Right kidney (tissue), 9 donors: ENCODE measurements around the gene COTL1.

Source experiments
- DNase-seq: peaks from one replicate; pipeline ENCODE4 v3.0.0-alpha.2; 2016
- long read RNA-seq, 8 donors: transcript quantifications; one replicate each; lab custom pipeline, GENCODE V29; 2026

Gene COTL1
- long read RNA-seq, donor 1, transcript COTL1-202 (2 exons, 781 nt) = minor isoform, 6 of 93 reads
- long read RNA-seq, donor 1, transcript COTL1-201 (4 exons, 1,843 nt) = major isoform, 80 of 93 reads
- long read RNA-seq, donor 1, partial matches to known transcripts = 7 of 93 reads
- long read RNA-seq, donor 1, other reads (novel, unspliced or antisense) = 0 of 93 reads
- long read RNA-seq, donor 2, transcript COTL1-201 (4 exons, 1,843 nt) = major isoform, 52 of 61 reads
- long read RNA-seq, donor 2, partial matches to known transcripts = 5 of 61 reads
- long read RNA-seq, donor 2, other reads (novel, unspliced or antisense) = 0 of 61 reads
- long read RNA-seq, donor 3, transcript COTL1-201 (4 exons, 1,843 nt) = major isoform, 36 of 46 reads
- long read RNA-seq, donor 3, partial matches to known transcripts = 7 of 46 reads
- long read RNA-seq, donor 3, other reads (novel, unspliced or antisense) = 0 of 46 reads
- long read RNA-seq, donor 4, transcript COTL1-202 (2 exons, 781 nt) = minor isoform, 6 of 67 reads
- long read RNA-seq, donor 4, transcript COTL1-201 (4 exons, 1,843 nt) = major isoform, 60 of 67 reads
- long read RNA-seq, donor 4, partial matches to known transcripts = 0 of 67 reads
- long read RNA-seq, donor 4, other reads (novel, unspliced or antisense) = 0 of 67 reads
- long read RNA-seq, donor 5, transcript COTL1-201 (4 exons, 1,843 nt) = major isoform, 91 of 97 reads
- long read RNA-seq, donor 5, partial matches to known transcripts = 5 of 97 reads
- long read RNA-seq, donor 5, other reads (novel, unspliced or antisense) = 0 of 97 reads
- long read RNA-seq, donor 6, transcript COTL1-202 (2 exons, 781 nt) = minor isoform, 15 of 84 reads
- long read RNA-seq, donor 6, transcript COTL1-201 (4 exons, 1,843 nt) = major isoform, 64 of 84 reads
- long read RNA-seq, donor 6, partial matches to known transcripts = 5 of 84 reads
- long read RNA-seq, donor 6, other reads (novel, unspliced or antisense) = 0 of 84 reads
- long read RNA-seq, donor 7 = 0 reads
- long read RNA-seq, donor 8, transcript COTL1-201 (4 exons, 1,843 nt) = major isoform, 75 of 83 reads
- long read RNA-seq, donor 8, partial matches to known transcripts = 5 of 83 reads
- long read RNA-seq, donor 8, other reads (novel, unspliced or antisense) = 0 of 83 reads

- DNase-seq = peak; percentile 59
These were observed at the start of gene COTL1 for GRCh38 chr16:84617791-84618580. TSS of gene COTL1 (minus strand) at chr16:84618078. CDS start at chr16:84617914, 164 bp downstream.

- no peak for DNase-seq
These were observed 48.0 kb upstream of the COTL1 start for GRCh38 chr16:84665843-84666242.

- DNase-seq = no peak
These were observed 47.5 kb upstream of the COTL1 start for GRCh38 chr16:84665359-84665758.

- no peak for DNase-seq
These were observed 45.7 kb upstream of the COTL1 start for GRCh38 chr16:84663433-84664101.

GRCh38 chr16:84662471-84662870 lies 44.6 kb upstream of the COTL1 start:
- no peak for DNase-seq

GRCh38 chr16:84661418-84662060 lies 43.7 kb upstream of the COTL1 start:
- DNase-seq = no peak

GRCh38 chr16:84660973-84661372 lies 43.1 kb upstream of the COTL1 start:
- DNase-seq = no peak

GRCh38 chr16:84659656-84660300 lies 41.9 kb upstream of the COTL1 start:
- DNase-seq = no peak

- no peak for DNase-seq
These were observed 40.8 kb upstream of the COTL1 start for GRCh38 chr16:84658690-84659089.

GRCh38 chr16:84657229-84657837 lies 39.5 kb upstream of the COTL1 start:
- DNase-seq = no peak

- DNase-seq = no peak
These were observed 38.8 kb upstream of the COTL1 start for GRCh38 chr16:84656649-84657048.

GRCh38 chr16:84654998-84655397 lies 37.1 kb upstream of the COTL1 start:
- DNase-seq = no peak

- no peak for DNase-seq
These were observed 36.4 kb upstream of the COTL1 start for GRCh38 chr16:84654238-84654637.

- DNase-seq = no peak
These were observed 34.7 kb upstream of the COTL1 start for GRCh38 chr16:84652566-84652965.

GRCh38 chr16:84650062-84650991 lies 32.4 kb upstream of the COTL1 start:
- no peak for DNase-seq

- no peak for DNase-seq
These were observed 31.6 kb upstream of the COTL1 start for GRCh38 chr16:84649511-84649861.

- peak; percentile 61 for DNase-seq
These were observed 31.0 kb upstream of the COTL1 start for GRCh38 chr16:84648595-84649510.
